GM23338 (cell line): ENCODE data around the gene IL21R. TPM values are rescaled to one million over a fixed set of nuclear protein-coding genes. Genes with fewer than 3 reads are reported as not detected.

Experiments
- ATAC-seq: fragments of 200-7000 bp; cut with Tn5 transposase; 3 replicates; pipeline ENCODE4 v1.9.1; 2020
- DNase-seq: peaks from one replicate; pipeline ENCODE4 v3.0.0-alpha.2; 2015; ENCODE audit warnings: low spot score
- H2AFZ ChIP-seq: fragments of 200-600 bp; sonication (generic); 2 replicates; pipeline ENCODE4 v1.8.0; 2016; ENCODE audit warnings: antibody characterized with exemption, mild to moderate bottlenecking, moderate library complexity
- H3F3A ChIP-seq: fragments of 200-600 bp; sonication (generic); replicated peaks from 2 replicates; pipeline ENCODE4 v1.8.0; 2017; ENCODE audit warnings: antibody characterized with exemption, mixed run types, low read depth
- H3K27ac ChIP-seq: fragments of 200-600 bp; sonication (generic); 2 replicates; pipeline ENCODE4 v1.6.1; 2016; ENCODE audit warnings: low read depth
- H3K27me3 ChIP-seq: fragments of 200-600 bp; sonication (generic); 2 replicates; pipeline ENCODE4 v1.8.0; 2016; ENCODE audit warnings: mild to moderate bottlenecking, mixed run types, moderate library complexity; ENCODE audit not compliant: insufficient read depth
- H3K36me3 ChIP-seq: fragments of 200-600 bp; sonication (generic); 2 replicates; pipeline ENCODE4 v1.8.0; 2016; ENCODE audit warnings: mild to moderate bottlenecking; ENCODE audit not compliant: insufficient read depth
- H3K4me1 ChIP-seq: fragments of 200-600 bp; sonication (generic); 2 replicates; pipeline ENCODE4 v1.8.0; 2016; ENCODE audit warnings: mild to moderate bottlenecking, moderate library complexity; ENCODE audit not compliant: insufficient read depth
- H3K4me2 ChIP-seq: fragments of 200-600 bp; sonication (generic); 2 replicates; pipeline ENCODE4 v1.7.1; 2017; ENCODE audit warnings: mixed run types
- H3K4me3 ChIP-seq: fragments of 200-600 bp; sonication (generic); 2 replicates; pipeline ENCODE4 v1.6.1; 2016; ENCODE audit warnings: mixed run types
- H3K79me2 ChIP-seq: fragments of 200-600 bp; sonication (generic); replicated peaks from 2 replicates; pipeline ENCODE4 v1.8.0; 2017; ENCODE audit warnings: mild to moderate bottlenecking; ENCODE audit not compliant: insufficient read depth
- H3K9me2 ChIP-seq: fragments of 200-600 bp; sonication (generic); 2 replicates; pipeline ENCODE4 v1.8.0; 2017; ENCODE audit not compliant: insufficient read depth
- H4K20me1 ChIP-seq: fragments of 200-600 bp; sonication (generic); replicated peaks from 2 replicates; pipeline ENCODE4 v1.8.0; 2017; ENCODE audit warnings: mild to moderate bottlenecking; ENCODE audit not compliant: insufficient read depth
- H3K27ac Mint-ChIP-seq: 2 replicates; pipeline ENCODE4 v1.8.0; 2020; ENCODE audit warnings: inconsistent platforms, mild to moderate bottlenecking, moderate library complexity, mixed read lengths
- H3K27me3 Mint-ChIP-seq: 3 replicates; pipeline ENCODE4 v1.8.0; 2022; ENCODE audit warnings: low read depth, mild to moderate bottlenecking, moderate library complexity, mixed read lengths, inconsistent platforms; ENCODE audit not compliant: insufficient read depth, poor library complexity
- H3K36me3 Mint-ChIP-seq: 3 replicates; pipeline ENCODE4 v1.8.0; 2021; ENCODE audit warnings: low read depth, mild to moderate bottlenecking, inconsistent platforms, moderate library complexity, mixed read lengths
- H3K4me1 Mint-ChIP-seq: 3 replicates; pipeline ENCODE4 v1.8.0; 2020; ENCODE audit warnings: mild to moderate bottlenecking, inconsistent platforms, mixed read lengths
- H3K4me3 Mint-ChIP-seq: 3 replicates; pipeline ENCODE4 v1.8.0; 2021; ENCODE audit warnings: moderate library complexity, mild to moderate bottlenecking, inconsistent platforms, mixed read lengths
- H3K9me3 Mint-ChIP-seq: 3 replicates; pipeline ENCODE4 v1.8.0; 2020; ENCODE audit warnings: moderate library complexity, mild to moderate bottlenecking, inconsistent platforms, mixed read lengths
- CREB1 ChIP-seq: fragments of 250-450 bp; sonication (Bioruptor Pico); IDR thresholded peaks from 2 replicates; pipeline ENCODE4 v1.5.0; 2020; ENCODE audit warnings: low read depth, mild to moderate bottlenecking, moderate library complexity
- CTCF ChIP-seq, 2 experiments: fragments of 200-600 bp in 1 of 2; sonication (generic) in 1 of 2; conservative IDR thresholded peaks; 2 replicates each; pipeline versions ENCODE4 v1.5.1 to v1.6.1; 2016 to 2017; ENCODE audit warnings: antibody characterized with exemption in 2 of 2, low read depth in 2 of 2, mild to moderate bottlenecking in 2 of 2, moderate library complexity in 1 of 2
- ETS1 ChIP-seq: IDR thresholded peaks from 2 replicates; pipeline ENCODE4 v1.6.1; 2016; ENCODE audit warnings: antibody characterized with exemption
- EZH2 ChIP-seq: fragments of 200-600 bp; sonication (generic); IDR thresholded peaks from one replicate; pipeline ENCODE4 v1.8.0; 2017; ENCODE audit warnings: antibody characterized with exemption, mild to moderate bottlenecking, low read depth; ENCODE audit not compliant: unreplicated experiment
- EZH2phosphoT487 ChIP-seq: fragments of 200-600 bp; sonication (generic); IDR thresholded peaks from one replicate; pipeline ENCODE4 v1.8.1; 2018; ENCODE audit warnings: antibody characterized with exemption; ENCODE audit not compliant: unreplicated experiment
- JUNB ChIP-seq: IDR thresholded peaks from one replicate; pipeline ENCODE4 v1.6.1; 2016; ENCODE audit warnings: antibody characterized with exemption; ENCODE audit not compliant: unreplicated experiment
- NANOG ChIP-seq: IDR thresholded peaks from 2 replicates; pipeline ENCODE4 v1.6.1; 2016; ENCODE audit warnings: antibody characterized with exemption, borderline replicate concordance
- REST ChIP-seq: IDR thresholded peaks from one replicate; pipeline ENCODE4 v1.6.1; 2018; ENCODE audit warnings: antibody characterized with exemption; ENCODE audit not compliant: unreplicated experiment
- STAT1 ChIP-seq: IDR thresholded peaks from one replicate; pipeline ENCODE4 v1.6.1; 2016; ENCODE audit warnings: antibody characterized with exemption; ENCODE audit not compliant: unreplicated experiment
- ZNF114 ChIP-seq: fragments of 250-450 bp; sonication (Bioruptor Pico); IDR thresholded peaks from 2 replicates; pipeline ENCODE4 v1.5.0; 2020; ENCODE audit warnings: mild to moderate bottlenecking, moderate library complexity
- ZNF331 ChIP-seq: fragments of 250-450 bp; sonication (Bioruptor Pico); IDR thresholded peaks from 2 replicates; pipeline ENCODE4 v1.5.0; 2020; ENCODE audit warnings: low read depth, mild to moderate bottlenecking, moderate library complexity
- polyA plus RNA-seq: library from polyadenylated mRNA; unstranded; fragments of >200 nt; fragmentation: Nextera tagmentation; extraction: Ambion mirVana; gene quantifications from 2 replicates; pipeline ENCODE4 v1.2.1, GENCODE V29; 2016
- total RNA-seq: library from RNA; depleted of rRNA; stranded (reverse); fragments of >200 nt; shearing (Covaris generic); gene quantifications from 2 replicates; pipeline ENCODE4 v1.2.3, GENCODE V29; 2014

IL21R gene
- total and polyA plus RNA-seq, 2 experiments from 2014 or later: 0.42 to 2.6 TPM

GRCh38 chr16:27367461-27368357 is 34.3 kb upstream of the IL21R start:
- H3K79me2 ChIP-seq: no peaks in the 10 kb centered on the region
- no peaks in the 10 kb centered on the region for H3K27me3 Mint-ChIP-seq
- no peaks in the 10 kb centered on the region for H3K9me3 Mint-ChIP-seq
- H3K4me1 Mint-ChIP-seq: peaks cover 7% of the 10 kb centered on the region; the same call in 2 of the 3 replicates
- no peaks in the 10 kb centered on the region for H3K36me3 ChIP-seq
- H4K20me1 ChIP-seq: no peaks in the 10 kb centered on the region
- H3K4me3 ChIP-seq: 0 out of 2 replicates have a peak overlapping the region, but pooled peaks have one; percentile 29
- no peak overlapping the region for H3K27ac ChIP-seq
- no peak overlapping the region for H3K4me2 ChIP-seq
- ATAC-seq: peak; percentile 93
- no peaks in the 10 kb centered on the region for H3K27me3 ChIP-seq
- no peak for TF ChIP-seq CREB1 (CRISPR knock-in tag)
- TF ChIP-seq CTCF (conservative IDR thresholded peaks at IDR 0.05; ENCODE audit: low read depth in 2 of 2): peak; percentile 66 to 91
- H3K4me1 ChIP-seq: no peaks in the 10 kb centered on the region
- H3F3A ChIP-seq: no peaks in the 10 kb centered on the region
- no peaks in the 10 kb centered on the region for H3K9me2 ChIP-seq
- DNase-seq: peak; percentile 86
- no peak overlapping the region for H3K27ac Mint-ChIP-seq
- peak overlapping the region; percentile 83; the same call in 1 of the 2 replicates for H2AFZ ChIP-seq
- H3K4me3 Mint-ChIP-seq: no peak overlapping the region
- H3K36me3 Mint-ChIP-seq: peaks cover 3% of the 10 kb centered on the region; the same call in 1 of the 3 replicates

- Mint-ChIP-seq H3K27me3 (no peaks in the 10 kb centered on the region), H3K9me3 (no peaks in the 10 kb centered on the region)
- no peak overlapping the region for H2AFZ ChIP-seq
- TF ChIP-seq CTCF (conservative IDR thresholded peaks at IDR 0.05; ENCODE audit: low read depth in 2 of 2) (no peak), NANOG (no peak), REST (no peak), STAT1 (no peak), ZNF331 (CRISPR knock-in tag) (no peak), ZNF114 (no peak), EZH2 (no peak), ETS1 (no peak), CREB1 (CRISPR knock-in tag) (no peak), JUNB (no peak), EZH2phosphoT487 (no peak)
These were observed 33.6 kb upstream of the IL21R start for GRCh38 chr16:27368358-27368722.

More at GRCh38 chr16:27368358-27368722, 33.6 kb upstream of the IL21R start:
- Histone ChIP-seq H3K4me2 (no peak overlapping the region), H3F3A (no peaks in the 10 kb centered on the region), H3K27me3 (no peaks in the 10 kb centered on the region), H3K4me1 (no peaks in the 10 kb centered on the region), H4K20me1 (no peaks in the 10 kb centered on the region), H3K79me2 (no peaks in the 10 kb centered on the region), H3K4me3 (no peak overlapping the region), H3K9me2 (no peaks in the 10 kb centered on the region), H3K36me3 (no peaks in the 10 kb centered on the region), H3K27ac (no peak overlapping the region)
- H3K4me3 Mint-ChIP-seq: no peak overlapping the region
- peaks cover 3% of the 10 kb centered on the region; the same call in 1 of the 3 replicates for H3K36me3 Mint-ChIP-seq
- DNase-seq: no peak
- peaks cover 7% of the 10 kb centered on the region; the same call in 2 of the 3 replicates for H3K4me1 Mint-ChIP-seq
- H3K27ac Mint-ChIP-seq: no peak overlapping the region
- ATAC-seq: no peak
